ENCODE data around the gene RTBDN. TPM values are rescaled to one million over a fixed set of nuclear protein-coding genes. Genes with fewer than 3 reads are reported as not detected.

RTBDN gene
- total RNA-seq, 1 experiment from 2014 or later, result not detected

DNA sequence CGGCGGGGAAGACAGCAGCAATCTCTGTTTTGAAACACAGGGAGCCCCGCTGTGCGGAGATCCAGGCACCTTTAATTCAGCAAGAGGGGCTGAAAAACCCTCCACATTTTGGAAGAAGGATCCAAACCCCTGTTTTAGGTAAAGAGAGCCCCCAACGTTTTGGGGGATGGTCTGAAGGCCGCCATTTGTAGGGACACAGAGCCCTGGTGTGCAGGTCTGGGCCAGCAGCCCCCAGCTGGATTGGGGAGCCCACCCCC is 55.5 kb downstream of the RTBDN start:
- H3K27ac Mint-ChIP-seq (ENCODE audit: unreplicated experiment), result peak overlapping the region; percentile 93
- CTCF ChIA-PET, result interaction anchor here (0.7 to 2.9 kb wide), 3 partner anchors 10 to 69 kb away, joined by 3 to 17 read pairs (median 5); partner anchors contain the start of gene JUNB
- H3K4me1 Mint-ChIP-seq (ENCODE audit: low read depth, unreplicated experiment), result peaks cover 12% of the 10 kb centered on the region
- H3K27me3 Mint-ChIP-seq (ENCODE audit: unreplicated experiment), result no peaks in the 10 kb centered on the region
- peaks cover 46% of the 10 kb centered on the region for H3K36me3 Mint-ChIP-seq (ENCODE audit: insufficient read depth, unreplicated experiment)
- H3K4me3 Mint-ChIP-seq (ENCODE audit: low read depth, unreplicated experiment), result peak overlapping the region; percentile 76
- H3K9me3 Mint-ChIP-seq (ENCODE audit: low read depth, unreplicated experiment), result no peaks in the 10 kb centered on the region
- TSS peak; percentile 86 for BruUV-seq (replicated peaks)
- TF ChIP-seq, protein P1, sequence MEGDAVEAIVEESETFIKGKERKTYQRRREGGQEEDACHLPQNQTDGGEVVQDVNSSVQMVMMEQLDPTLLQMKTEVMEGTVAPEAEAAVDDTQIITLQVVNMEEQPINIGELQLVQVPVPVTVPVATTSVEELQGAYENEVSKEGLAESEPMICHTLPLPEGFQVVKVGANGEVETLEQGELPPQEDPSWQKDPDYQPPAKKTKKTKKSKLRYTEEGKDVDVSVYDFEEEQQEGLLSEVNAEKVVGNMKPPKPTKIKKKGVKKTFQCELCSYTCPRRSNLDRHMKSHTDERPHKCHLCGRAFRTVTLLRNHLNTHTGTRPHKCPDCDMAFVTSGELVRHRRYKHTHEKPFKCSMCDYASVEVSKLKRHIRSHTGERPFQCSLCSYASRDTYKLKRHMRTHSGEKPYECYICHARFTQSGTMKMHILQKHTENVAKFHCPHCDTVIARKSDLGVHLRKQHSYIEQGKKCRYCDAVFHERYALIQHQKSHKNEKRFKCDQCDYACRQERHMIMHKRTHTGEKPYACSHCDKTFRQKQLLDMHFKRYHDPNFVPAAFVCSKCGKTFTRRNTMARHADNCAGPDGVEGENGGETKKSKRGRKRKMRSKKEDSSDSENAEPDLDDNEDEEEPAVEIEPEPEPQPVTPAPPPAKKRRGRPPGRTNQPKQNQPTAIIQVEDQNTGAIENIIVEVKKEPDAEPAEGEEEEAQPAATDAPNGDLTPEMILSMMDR (IDR thresholded peaks at IDR 0.05; ENCODE audit: unreplicated experiment), result no peak
- no peak for DNase-seq
- intact Hi-C loops (cut with micrococcal nuclease; ENCODE audit: unreplicated experiment), result no loop called here

DNA sequence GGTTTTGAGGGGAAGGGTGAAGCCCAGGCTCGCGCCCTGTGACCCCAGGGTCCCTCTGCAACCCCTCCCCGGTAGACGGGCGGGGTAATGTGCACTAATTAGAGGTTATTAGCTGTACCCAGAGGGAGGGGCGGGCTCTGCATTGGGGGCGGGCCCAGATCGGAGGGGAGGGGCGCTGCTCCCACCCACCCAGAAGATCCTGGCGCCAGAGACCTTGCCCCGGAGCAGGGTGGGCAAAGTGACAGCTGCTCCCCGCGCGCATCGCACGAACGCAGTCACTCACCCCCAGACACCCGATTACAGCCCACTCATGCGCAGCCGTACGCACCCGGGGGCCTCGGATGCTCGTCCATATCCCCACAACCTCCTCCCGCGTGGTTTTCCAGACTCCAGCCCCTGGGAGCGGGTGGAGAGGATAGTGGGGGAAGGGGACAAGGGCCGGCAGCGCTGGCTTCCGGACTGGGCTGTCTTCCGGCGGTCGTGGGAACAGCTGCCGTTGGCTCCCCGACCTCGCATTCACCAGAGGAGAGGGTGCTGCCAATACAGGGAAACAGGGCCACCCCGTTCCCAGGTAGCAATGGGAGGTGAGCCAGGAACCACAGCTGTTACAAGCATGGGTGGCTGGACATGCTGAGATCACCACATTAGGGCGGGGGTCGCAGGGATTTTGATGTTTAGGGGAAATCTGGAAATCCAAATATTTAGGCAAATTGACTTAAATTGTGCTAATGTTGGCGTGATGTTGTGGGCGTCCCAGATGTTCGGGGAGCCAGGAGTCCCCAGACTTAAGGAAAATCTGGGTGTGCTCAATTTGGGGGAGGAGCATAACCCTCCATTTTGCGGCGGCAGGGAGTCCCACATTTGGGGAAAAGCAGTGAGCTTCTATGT is 56.1 kb downstream of the RTBDN start:
- intact Hi-C loops (cut with micrococcal nuclease; ENCODE audit: unreplicated experiment), result no loop called here
- H3K27me3 Mint-ChIP-seq (ENCODE audit: unreplicated experiment), result no peaks in the 10 kb centered on the region
- peak overlapping the region; percentile 93 for H3K27ac Mint-ChIP-seq (ENCODE audit: unreplicated experiment)
- CTCF ChIA-PET, result interaction anchor here (0.6 to 3.0 kb wide), 6 partner anchors 9 to 95 kb away, joined by 3 to 17 read pairs (median 6); partner anchors contain the start of gene JUNB
- H3K4me3 Mint-ChIP-seq (ENCODE audit: low read depth, unreplicated experiment), result peak overlapping the region; percentile 76
- peak; percentile 55 for DNase-seq
- BruUV-seq (replicated peaks), result no TSS peak
- H3K4me1 Mint-ChIP-seq (ENCODE audit: low read depth, unreplicated experiment), result peaks cover 17% of the 10 kb centered on the region
- TF ChIP-seq, protein P1 (IDR thresholded peaks at IDR 0.05; ENCODE audit: unreplicated experiment), result no peak
- H3K9me3 Mint-ChIP-seq (ENCODE audit: low read depth, unreplicated experiment), result no peaks in the 10 kb centered on the region
- peaks cover 52% of the 10 kb centered on the region for H3K36me3 Mint-ChIP-seq (ENCODE audit: insufficient read depth, unreplicated experiment)

DNA sequence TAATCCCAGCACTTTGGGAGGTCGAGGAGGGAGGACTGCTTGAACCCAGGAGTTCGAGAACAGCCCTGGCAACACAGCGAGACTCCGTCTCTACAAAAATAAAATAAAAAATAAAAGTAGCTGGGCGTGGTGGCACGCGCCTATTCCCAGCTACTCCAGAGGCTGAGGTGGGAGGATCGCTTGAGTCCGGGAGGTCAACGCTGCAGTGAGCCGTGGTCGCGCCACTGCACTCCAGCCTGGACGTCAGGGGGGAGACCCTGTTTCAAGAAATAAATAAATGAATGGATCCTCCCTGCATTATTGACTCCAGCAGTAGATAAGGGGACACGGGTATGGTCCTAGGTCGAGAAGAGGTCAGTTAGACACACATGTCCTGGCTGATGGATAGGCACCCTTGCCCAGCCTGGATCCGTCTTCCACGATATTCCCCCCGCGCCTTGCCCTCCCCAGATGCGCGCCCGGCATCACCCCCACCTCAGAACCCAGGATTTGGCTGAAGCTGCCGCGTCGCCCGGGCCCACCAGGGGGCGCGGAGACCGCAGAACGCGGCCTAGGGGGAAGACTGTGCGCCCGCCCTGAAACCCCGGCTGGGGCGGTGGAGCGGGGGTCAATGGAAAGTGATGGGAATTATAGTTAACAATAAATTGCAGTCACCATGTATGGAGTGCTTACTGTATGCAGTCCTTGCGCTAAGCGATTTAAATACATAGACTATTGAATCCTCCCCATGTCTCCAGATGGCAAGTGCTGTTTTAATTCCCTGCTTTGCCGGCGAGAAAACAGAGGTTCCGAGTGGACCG is 57.0 kb downstream of the RTBDN start:
- H3K27ac Mint-ChIP-seq (ENCODE audit: unreplicated experiment), result peak overlapping the region; percentile 93

More for the DNA sequence above, 57.0 kb downstream of the RTBDN start:
- TF ChIP-seq, protein P1 (IDR thresholded peaks at IDR 0.05; ENCODE audit: unreplicated experiment), result peak; percentile 79
- CTCF ChIA-PET, result interaction anchor here (0.6 to 3.0 kb wide), 5 partner anchors 8 to 96 kb away, joined by 3 to 17 read pairs (median 8); partner anchors contain the start of gene JUNB
- no peaks in the 10 kb centered on the region for H3K9me3 Mint-ChIP-seq (ENCODE audit: low read depth, unreplicated experiment)
- peaks cover 20% of the 10 kb centered on the region for H3K4me1 Mint-ChIP-seq (ENCODE audit: low read depth, unreplicated experiment)
- no peaks in the 10 kb centered on the region for H3K27me3 Mint-ChIP-seq (ENCODE audit: unreplicated experiment)
- peak; percentile 87 for DNase-seq
- H3K36me3 Mint-ChIP-seq (ENCODE audit: insufficient read depth, unreplicated experiment), result peaks cover 52% of the 10 kb centered on the region
- no TSS peak for BruUV-seq (replicated peaks)
- peak overlapping the region; percentile 76 for H3K4me3 Mint-ChIP-seq (ENCODE audit: low read depth, unreplicated experiment)
- intact Hi-C loops (cut with micrococcal nuclease; ENCODE audit: unreplicated experiment), result loop anchor here (1.0 kb wide), 1 partner anchor 18 kb away; no protein-coding TSS in a partner anchor

Small RNA genes lying within 50 kb of the gene (microRNA-seq; reads per million reads assigned to microRNA genes)
- not detected for gene MIR5684
- gene MIR6794, result not detected

Other genes starting within 250 kb of the RTBDN start
- gene ZNF490, start 223.8 kb downstream of the RTBDN start, total RNA-seq (2022), result 5.4 and 6.3 TPM in 2 replicates
- 15.8 and 16.2 TPM in 2 replicates for gene ZNF791, start 223.7 kb downstream of the RTBDN start, total RNA-seq (2022)
- 76.9 and 84.4 TPM in 2 replicates for gene MAN2B1, start 167.8 kb downstream of the RTBDN start, total RNA-seq (2022)
- 10.1 and 10.8 TPM in 2 replicates for gene WDR83, start 167.8 kb downstream of the RTBDN start, total RNA-seq (2022)
- gene DHPS, start 152.7 kb downstream of the RTBDN start, total RNA-seq (2022), result 57.6 and 69.1 TPM in 2 replicates
- not detected in 2 replicates for gene GNG14, start 146.6 kb downstream of the RTBDN start, total RNA-seq (2022)
- 6.7 and 7.1 TPM in 2 replicates for gene FBXW9, start 137.9 kb downstream of the RTBDN start, total RNA-seq (2022)
- 67.0 and 87.6 TPM in 2 replicates for gene TNPO2, start 110.6 kb downstream of the RTBDN start, total RNA-seq (2022)
- gene TRIR, start 99.9 kb downstream of the RTBDN start, total RNA-seq (2022), result 124 and 128 TPM in 2 replicates
- 52.2 and 53.8 TPM in 2 replicates for gene GET3, start 97.1 kb downstream of the RTBDN start, total RNA-seq (2022)
- not detected in 2 replicates for gene BEST2, start 82.8 kb downstream of the RTBDN start, total RNA-seq (2022)
- gene HOOK2, start 59.0 kb downstream of the RTBDN start, total RNA-seq (2022), result 69.0 and 70.7 TPM in 2 replicates
- 113 and 116 TPM in 2 replicates for gene JUNB, start 43.1 kb downstream of the RTBDN start, total RNA-seq (2022)
- 121 and 135 TPM in 2 replicates for gene PRDX2, start 32.8 kb downstream of the RTBDN start, total RNA-seq (2022)
- gene THSD8, start 32.5 kb downstream of the RTBDN start, total RNA-seq (2022), result 14.0 and 16.1 TPM in 2 replicates
- 30.6 and 41.6 TPM in 2 replicates for gene RNASEH2A, start 28.0 kb downstream of the RTBDN start, total RNA-seq (2022)
- gene MAST1, start 3.9 kb upstream of the RTBDN start, total RNA-seq (2022), result 1.3 and 2.6 TPM in 2 replicates
- 32.7 and 38.4 TPM in 2 replicates for gene DNASE2, start 46.9 kb upstream of the RTBDN start, total RNA-seq (2022)
- gene KLF1, start 52.6 kb upstream of the RTBDN start, total RNA-seq (2022), result not detected in 2 replicates
- 23.6 and 26.8 TPM in 2 replicates for gene GCDH, start 56.6 kb upstream of the RTBDN start, total RNA-seq (2022)
- 1.1 TPM in 1 of 2 replicates, not detected in the other for gene SYCE2, start 84.7 kb upstream of the RTBDN start, total RNA-seq (2022)
- 72.8 and 75.5 TPM in 2 replicates for gene FARSA, start 99.1 kb upstream of the RTBDN start, total RNA-seq (2022)
- gene CALR, start 104.0 kb upstream of the RTBDN start, total RNA-seq (2022), result 680 and 718 TPM in 2 replicates
- 101 and 110 TPM in 2 replicates for gene RAD23A, start 111.3 kb upstream of the RTBDN start, total RNA-seq (2022)
- 20.0 and 21.6 TPM in 2 replicates for gene GADD45GIP1, start 122.6 kb upstream of the RTBDN start, total RNA-seq (2022)
- 0.21 and 0.47 TPM in 2 replicates for gene DAND5, start 135.0 kb upstream of the RTBDN start, total RNA-seq (2022)
- gene NFIX, start 160.9 kb upstream of the RTBDN start, total RNA-seq (2022), result 16.4 and 21.9 TPM in 2 replicates

All from Calu3 (cell line).